Activated CD4-positive, alpha-beta T cell treated with anti-CD3 and anti-CD28 coated beads, Interleukin-2, amount 10 ng/mL, durations not matched to agents 24 days and 14 days (primary cell): Measurements from ENCODE around the gene B3GNT4. TPM values are rescaled to one million over a fixed set of nuclear protein-coding genes. Genes with fewer than 3 reads are reported as not detected.
"Not testable (repeated sequence)": the region's sequence is repeated elsewhere in the genome, so short reads cannot be mapped to it uniquely, and the experiment has no call there.

Source experiments
- DNase-seq: peaks from one replicate; pipeline ENCODE4 v3.0.0; 2022
- H3K27ac Mint-ChIP-seq: one replicate; pipeline ENCODE4 v1.8.0; 2022; ENCODE audit warnings: mild to moderate bottlenecking, mixed read lengths
- H3K27me3 Mint-ChIP-seq: one replicate; pipeline ENCODE4 v1.8.0; 2022; ENCODE audit warnings: mixed read lengths
- H3K36me3 Mint-ChIP-seq: one replicate; pipeline ENCODE4 v1.8.0; 2022; ENCODE audit warnings: low read depth, mild to moderate bottlenecking, mixed read lengths
- H3K4me1 Mint-ChIP-seq: one replicate; pipeline ENCODE4 v1.8.0; 2021; ENCODE audit warnings: mixed read lengths
- H3K4me3 Mint-ChIP-seq: one replicate; pipeline ENCODE4 v1.8.0; 2022; ENCODE audit warnings: mild to moderate bottlenecking, moderate library complexity, mixed read lengths
- H3K9me3 Mint-ChIP-seq: one replicate; pipeline ENCODE4 v1.8.0; 2021; ENCODE audit warnings: mixed read lengths
- intact Hi-C: fragments of 100-400 bp; cut with micrococcal nuclease; formaldehyde crosslinking; loops from one replicate; pipeline ENCODE4 v1.15.1; 2023
- total RNA-seq: library from RNA; stranded (reverse); gene quantifications from 2 replicates; pipeline ENCODE4 v1.2.3, GENCODE V29; 2022

The B3GNT4 gene
- total RNA-seq, 1 donor from 2014 or later = 1.0 TPM

DNA sequence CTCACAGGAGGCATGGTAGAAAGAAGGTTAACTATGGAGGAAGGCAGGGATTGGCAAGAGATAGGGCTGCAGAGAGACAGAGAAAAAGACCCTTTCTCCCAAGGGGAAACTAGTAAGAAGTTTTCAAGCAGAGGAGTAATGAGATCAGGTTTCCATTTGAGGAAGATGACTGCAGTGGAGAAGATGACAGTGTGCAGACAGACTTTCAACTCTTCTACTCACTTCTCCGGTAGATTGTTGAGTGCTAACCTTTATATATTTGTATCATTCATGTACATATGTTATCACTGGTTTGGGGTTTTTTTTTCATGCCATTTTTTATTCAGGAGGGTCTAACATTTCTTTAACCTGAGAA is 5.9 kb upstream of the B3GNT4 start:
- intact Hi-C loops = no loop called here
- Mint-ChIP-seq H3K4me1 (peaks cover 8% of the 10 kb centered on the region), H3K36me3 (no peaks in the 10 kb centered on the region), H3K4me3 (no peak overlapping the region), H3K27me3 (peaks cover 26% of the 10 kb centered on the region), H3K9me3 (no peaks in the 10 kb centered on the region), H3K27ac (peak overlapping the region; percentile 35)
- no peak for DNase-seq

DNA sequence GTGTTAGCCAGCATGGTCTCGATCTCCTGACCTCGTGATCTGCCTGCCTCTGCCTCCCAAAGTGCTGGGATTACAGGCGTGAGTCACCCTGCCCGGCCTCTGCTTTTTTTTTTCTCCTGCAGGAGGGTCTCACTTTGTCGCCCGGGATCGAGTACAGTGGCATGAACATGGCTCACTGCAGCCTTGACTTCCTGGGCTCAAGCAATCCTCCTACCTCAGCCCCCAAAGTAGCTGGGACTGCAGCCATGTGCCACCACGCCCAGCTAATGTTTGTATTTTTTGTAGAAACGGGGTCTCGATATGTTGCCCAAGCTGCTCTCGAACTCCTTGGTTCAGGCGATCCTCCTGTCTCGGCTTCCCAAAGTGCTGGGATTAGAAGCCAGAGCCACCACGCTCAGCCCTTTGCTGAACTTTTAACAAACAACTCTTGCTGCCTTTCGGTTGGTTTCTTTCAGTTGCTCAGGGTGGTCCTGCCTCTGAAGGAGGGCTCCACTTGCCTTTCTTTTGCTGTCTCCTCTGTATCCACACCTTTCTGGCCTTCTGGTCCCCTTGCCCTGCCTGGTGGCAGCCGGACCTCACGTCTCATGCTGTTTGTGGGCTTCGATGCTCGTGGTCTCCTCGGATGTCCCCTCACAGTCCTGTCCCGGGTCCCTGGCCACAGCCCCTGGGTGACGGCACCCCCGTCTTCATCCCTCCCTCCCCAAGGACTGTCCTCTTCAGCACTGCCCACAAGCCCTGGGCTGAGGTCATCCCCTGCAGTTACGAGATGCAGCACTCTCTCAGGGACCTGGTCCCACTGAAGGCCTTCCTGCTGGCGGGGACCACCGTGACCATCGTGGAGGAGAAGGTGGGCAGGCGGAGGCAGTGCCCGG is 3.8 kb upstream of the B3GNT4 start:
- no peak overlapping the region for H3K4me3 Mint-ChIP-seq
- peaks cover 12% of the 10 kb centered on the region for H3K4me1 Mint-ChIP-seq
- intact Hi-C loops = no loop called here
- H3K27ac Mint-ChIP-seq = no peak overlapping the region
- H3K27me3 Mint-ChIP-seq = peaks cover 32% of the 10 kb centered on the region
- DNase-seq = no peak
- H3K36me3 Mint-ChIP-seq = no peaks in the 10 kb centered on the region
- no peaks in the 10 kb centered on the region for H3K9me3 Mint-ChIP-seq

DNA sequence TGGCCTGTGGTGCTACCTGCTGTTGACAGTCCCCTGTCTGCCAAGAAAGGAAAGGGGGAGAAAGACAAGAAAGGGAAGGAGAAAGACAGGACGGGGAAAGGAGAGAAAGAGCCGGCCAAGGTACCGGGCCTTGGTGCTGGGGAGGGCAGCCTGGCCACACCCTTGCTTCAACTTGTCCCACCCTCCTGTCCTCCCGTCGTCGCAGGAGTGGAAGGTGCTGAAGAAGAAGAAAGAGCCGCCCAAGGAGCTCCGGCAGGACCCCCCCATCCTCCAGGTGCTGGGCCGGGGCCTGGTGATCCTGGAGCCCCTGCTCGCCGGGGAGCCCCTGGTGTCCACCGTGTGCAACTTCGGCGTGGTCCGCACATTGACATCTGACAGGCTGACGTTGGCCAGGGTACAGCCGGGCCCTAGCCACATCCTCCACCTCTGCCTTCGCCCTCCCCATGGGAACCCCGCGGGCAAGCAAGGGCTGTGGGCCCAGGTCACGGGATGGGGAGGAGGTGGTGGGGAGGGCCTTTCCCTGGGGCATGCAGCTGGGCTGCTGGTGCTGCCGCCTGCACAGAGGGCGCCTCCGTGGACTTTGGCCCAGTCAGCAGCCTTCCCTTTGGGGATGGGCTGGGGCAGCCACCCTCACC is 2.9 kb upstream of the B3GNT4 start:
- DNase-seq = no peak
- peaks cover 33% of the 10 kb centered on the region for H3K27me3 Mint-ChIP-seq

DNA sequence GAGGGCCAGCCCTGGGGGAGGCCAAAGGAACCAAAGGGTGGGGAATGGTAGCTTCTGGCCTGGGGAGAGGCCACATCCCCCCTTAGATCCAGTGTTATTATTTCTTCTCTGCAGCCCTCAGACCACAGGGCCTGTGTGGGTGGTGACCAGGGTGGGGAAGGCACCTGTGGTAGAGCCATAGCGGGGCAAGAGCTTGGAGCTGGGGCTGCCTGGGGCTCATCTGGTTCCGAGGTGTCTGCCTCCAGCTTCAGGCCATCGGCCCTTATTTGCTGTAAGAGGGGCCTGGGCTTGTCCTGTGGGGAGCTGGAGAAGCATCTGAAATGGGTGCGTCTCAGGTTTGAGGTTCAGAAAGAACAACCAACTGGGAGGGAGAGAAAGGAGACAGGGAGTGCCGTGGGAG is 2.1 kb upstream of the B3GNT4 start:
- DNase-seq = no peak
- peak overlapping the region; percentile 19 for H3K4me3 Mint-ChIP-seq
- peaks cover 17% of the 10 kb centered on the region for H3K4me1 Mint-ChIP-seq
- intact Hi-C loops = no loop called here
- H3K27me3 Mint-ChIP-seq = peaks cover 30% of the 10 kb centered on the region
- peaks cover 2% of the 10 kb centered on the region for H3K36me3 Mint-ChIP-seq
- H3K27ac Mint-ChIP-seq = no peak overlapping the region
- no peaks in the 10 kb centered on the region for H3K9me3 Mint-ChIP-seq

More for the DNA sequence above, 2.9 kb upstream of the B3GNT4 start:
- Mint-ChIP-seq H3K4me1 (peaks cover 17% of the 10 kb centered on the region), H3K36me3 (peaks cover 2% of the 10 kb centered on the region), H3K9me3 (no peaks in the 10 kb centered on the region), H3K27ac (no peak overlapping the region), H3K4me3 (no peak overlapping the region)
- intact Hi-C loops = no loop called here

DNA sequence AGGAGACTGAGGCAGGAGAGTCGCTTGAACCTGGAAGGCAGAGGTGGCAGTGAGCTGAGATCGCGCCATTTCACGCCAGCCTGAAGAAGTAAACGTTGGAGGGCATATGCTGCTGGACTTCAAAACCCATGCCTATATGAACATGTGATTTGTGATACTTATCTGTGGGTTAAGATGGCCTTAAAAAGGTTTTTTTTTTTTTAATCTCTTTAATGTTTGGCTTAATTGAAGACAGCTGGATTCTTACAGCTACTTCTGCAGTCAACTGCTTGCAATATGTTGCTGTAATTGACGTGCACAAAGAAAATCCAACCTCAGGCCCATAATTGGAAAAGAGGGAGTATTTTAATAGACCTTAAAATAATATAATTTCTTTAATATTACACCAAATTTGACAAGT is 1.5 kb upstream of the B3GNT4 start:
- peak overlapping the region; percentile 19 for H3K4me3 Mint-ChIP-seq
- H3K27me3 Mint-ChIP-seq = peaks cover 28% of the 10 kb centered on the region
- H3K9me3 Mint-ChIP-seq = no peaks in the 10 kb centered on the region
- no peak for DNase-seq
- no peak overlapping the region for H3K27ac Mint-ChIP-seq
- peaks cover 2% of the 10 kb centered on the region for H3K36me3 Mint-ChIP-seq
- intact Hi-C loops = no loop called here
- H3K4me1 Mint-ChIP-seq = peaks cover 17% of the 10 kb centered on the region

DNA sequence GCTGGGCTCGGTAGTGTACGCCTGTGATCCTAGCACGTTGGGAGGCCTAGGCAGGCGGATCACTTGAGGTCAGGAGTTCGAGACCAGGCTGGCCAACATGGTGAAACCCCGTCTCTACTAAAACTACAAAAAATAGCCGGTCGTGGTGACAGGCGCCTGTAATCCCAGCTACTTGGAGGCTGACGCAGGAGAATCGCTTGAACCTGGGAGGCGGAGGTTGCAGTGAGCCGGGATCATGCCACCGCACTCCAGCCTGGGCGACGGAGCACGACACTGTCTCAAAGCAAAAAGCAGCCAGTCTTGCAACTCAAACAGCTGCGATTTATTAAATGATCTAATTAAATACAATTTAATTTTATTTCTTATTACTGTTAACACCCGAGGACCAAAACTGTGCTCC is 698 bp upstream of the B3GNT4 start:
- H3K27ac Mint-ChIP-seq, H3K36me3 Mint-ChIP-seq, H3K9me3 Mint-ChIP-seq, intact Hi-C loops, DNase-seq: not testable (repeated sequence)
- Mint-ChIP-seq H3K4me1 (peaks cover 12% of the 10 kb centered on the region), H3K4me3 (peak overlapping the region; percentile 85), H3K27me3 (peaks cover 24% of the 10 kb centered on the region)

DNA sequence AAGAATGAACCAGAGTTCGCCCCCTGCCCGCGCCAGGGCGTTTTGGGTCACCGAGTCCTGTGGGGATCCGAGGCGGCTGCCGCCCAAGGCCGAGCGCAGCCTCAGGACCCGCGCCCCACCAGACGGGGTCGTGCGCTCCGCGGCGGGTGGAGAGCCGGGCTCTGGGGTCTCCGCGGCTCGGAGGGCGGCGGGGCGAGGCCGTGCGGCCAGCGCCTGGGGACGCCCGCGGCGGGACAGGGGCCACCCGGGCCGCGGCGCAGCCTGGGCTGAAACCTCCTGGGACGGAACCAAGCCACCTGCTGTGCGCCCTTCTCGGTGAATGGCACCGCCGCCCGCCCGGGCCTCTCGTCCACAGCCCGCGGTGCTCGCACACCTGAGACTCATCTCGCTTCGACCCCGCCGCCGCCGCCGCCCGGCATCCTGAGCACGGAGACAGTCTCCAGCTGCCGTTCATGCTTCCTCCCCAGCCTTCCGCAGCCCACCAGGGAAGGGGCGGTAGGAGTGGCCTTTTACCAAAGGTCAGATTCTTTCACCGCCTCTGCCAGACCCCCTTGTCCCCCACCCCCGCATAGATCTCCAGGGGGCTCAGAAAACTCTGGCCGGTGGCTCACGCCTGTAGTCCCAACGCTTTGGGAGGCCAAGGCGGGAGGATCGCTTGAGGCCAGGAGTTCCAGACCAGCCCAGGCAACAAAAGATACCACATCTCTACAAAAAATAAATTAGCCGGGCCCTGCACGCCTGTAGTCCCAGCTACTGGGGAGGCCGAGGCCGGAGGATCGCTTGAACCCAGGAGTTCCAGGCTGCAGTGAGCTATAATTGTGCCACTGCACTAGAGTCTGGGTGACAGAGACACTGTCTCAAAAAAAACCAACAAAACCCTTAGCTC is 901 bp downstream of the B3GNT4 start:
- Mint-ChIP-seq H3K4me3 (peak overlapping the region; percentile 75), H3K9me3 (no peaks in the 10 kb centered on the region), H3K27me3 (peaks cover 23% of the 10 kb centered on the region), H3K36me3 (peaks cover 17% of the 10 kb centered on the region), H3K27ac (peak overlapping the region; percentile 17), H3K4me1 (peaks cover 12% of the 10 kb centered on the region)
- intact Hi-C loops = no loop called here
- no peak for DNase-seq

DNA sequence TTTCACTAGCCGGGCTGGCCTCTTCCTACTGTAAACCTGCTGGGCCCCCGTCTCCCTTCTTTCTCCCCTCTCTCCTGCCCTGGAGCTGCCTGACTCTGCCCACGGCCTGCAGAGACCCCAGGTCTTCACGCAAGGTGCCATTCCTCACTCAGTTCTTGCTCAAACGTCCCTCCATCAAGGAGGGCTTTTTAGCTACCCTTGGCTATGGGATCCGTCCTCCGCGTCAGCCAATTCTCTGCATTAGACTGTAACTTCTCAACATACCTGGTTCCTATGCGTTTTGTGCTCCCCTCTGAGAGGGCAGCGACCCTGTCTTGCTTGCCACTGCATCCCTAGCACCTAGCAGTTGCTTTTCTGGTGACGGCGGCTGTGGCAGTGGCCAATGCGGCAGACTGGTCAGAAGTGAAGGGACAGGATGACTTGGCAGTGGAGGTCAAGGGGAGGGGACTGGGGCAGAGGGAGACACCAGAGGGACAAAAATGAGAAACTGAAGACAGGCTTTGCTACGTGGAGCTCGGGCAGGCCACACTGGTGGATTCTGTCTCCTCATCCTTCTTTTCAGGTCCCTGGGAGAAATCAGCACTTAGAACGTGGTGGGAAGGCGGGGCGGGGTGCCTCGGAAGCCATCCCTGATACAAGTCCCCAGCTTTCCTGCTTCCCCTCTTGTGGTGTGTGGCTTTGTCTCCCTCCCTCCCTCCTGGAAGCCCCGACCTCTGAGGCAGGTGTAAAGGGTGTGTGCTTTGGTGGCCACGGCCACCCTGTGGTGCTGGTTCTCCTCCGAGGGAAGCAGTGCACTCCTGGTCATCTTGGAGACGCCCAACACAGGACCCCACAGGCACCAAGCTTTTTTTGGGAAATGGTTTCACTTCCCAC is 1.8 kb downstream of the B3GNT4 start:
- Mint-ChIP-seq H3K36me3 (peaks cover 24% of the 10 kb centered on the region), H3K4me3 (peak overlapping the region; percentile 75), H3K27me3 (peaks cover 23% of the 10 kb centered on the region), H3K27ac (peak overlapping the region; percentile 59), H3K4me1 (peaks cover 9% of the 10 kb centered on the region), H3K9me3 (no peaks in the 10 kb centered on the region)
- DNase-seq = no peak
- intact Hi-C loops = no loop called here

DNA sequence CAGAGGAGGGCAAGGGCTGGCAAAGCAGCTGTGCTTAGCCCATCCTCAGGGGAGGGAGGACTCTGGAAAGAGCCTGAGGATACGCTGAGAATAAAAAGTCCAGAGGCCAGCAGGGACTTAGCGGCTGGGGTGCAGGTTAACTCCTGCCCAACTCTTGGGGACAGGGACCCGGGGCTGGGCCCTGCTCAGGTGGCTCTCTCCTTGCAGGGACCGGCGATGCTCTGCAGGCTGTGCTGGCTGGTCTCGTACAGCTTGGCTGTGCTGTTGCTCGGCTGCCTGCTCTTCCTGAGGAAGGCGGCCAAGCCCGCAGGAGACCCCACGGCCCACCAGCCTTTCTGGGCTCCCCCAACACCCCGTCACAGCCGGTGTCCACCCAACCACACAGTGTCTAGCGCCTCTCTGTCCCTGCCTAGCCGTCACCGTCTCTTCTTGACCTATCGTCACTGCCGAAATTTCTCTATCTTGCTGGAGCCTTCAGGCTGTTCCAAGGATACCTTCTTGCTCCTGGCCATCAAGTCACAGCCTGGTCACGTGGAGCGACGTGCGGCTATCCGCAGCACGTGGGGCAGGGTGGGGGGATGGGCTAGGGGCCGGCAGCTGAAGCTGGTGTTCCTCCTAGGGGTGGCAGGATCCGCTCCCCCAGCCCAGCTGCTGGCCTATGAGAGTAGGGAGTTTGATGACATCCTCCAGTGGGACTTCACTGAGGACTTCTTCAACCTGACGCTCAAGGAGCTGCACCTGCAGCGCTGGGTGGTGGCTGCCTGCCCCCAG is 2.8 kb downstream of the B3GNT4 start:
- Mint-ChIP-seq H3K9me3 (no peaks in the 10 kb centered on the region), H3K27me3 (peaks cover 23% of the 10 kb centered on the region), H3K36me3 (peaks cover 28% of the 10 kb centered on the region), H3K4me3 (no peak overlapping the region), H3K27ac (no peak overlapping the region), H3K4me1 (peaks cover 9% of the 10 kb centered on the region)
- no peak for DNase-seq
- intact Hi-C loops = no loop called here

DNA sequence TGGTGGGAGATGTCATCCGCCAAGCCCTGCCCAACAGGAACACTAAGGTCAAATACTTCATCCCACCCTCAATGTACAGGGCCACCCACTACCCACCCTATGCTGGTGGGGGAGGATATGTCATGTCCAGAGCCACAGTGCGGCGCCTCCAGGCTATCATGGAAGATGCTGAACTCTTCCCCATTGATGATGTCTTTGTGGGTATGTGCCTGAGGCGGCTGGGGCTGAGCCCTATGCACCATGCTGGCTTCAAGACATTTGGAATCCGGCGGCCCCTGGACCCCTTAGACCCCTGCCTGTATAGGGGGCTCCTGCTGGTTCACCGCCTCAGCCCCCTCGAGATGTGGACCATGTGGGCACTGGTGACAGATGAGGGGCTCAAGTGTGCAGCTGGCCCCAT is 3.5 kb downstream of the B3GNT4 start:
- H3K27me3 Mint-ChIP-seq = peaks cover 18% of the 10 kb centered on the region
- H3K27ac Mint-ChIP-seq = no peak overlapping the region
- H3K9me3 Mint-ChIP-seq = no peaks in the 10 kb centered on the region
- peaks cover 32% of the 10 kb centered on the region for H3K36me3 Mint-ChIP-seq
- peaks cover 9% of the 10 kb centered on the region for H3K4me1 Mint-ChIP-seq
- no peak for DNase-seq
- no peak overlapping the region for H3K4me3 Mint-ChIP-seq
- intact Hi-C loops = no loop called here

DNA sequence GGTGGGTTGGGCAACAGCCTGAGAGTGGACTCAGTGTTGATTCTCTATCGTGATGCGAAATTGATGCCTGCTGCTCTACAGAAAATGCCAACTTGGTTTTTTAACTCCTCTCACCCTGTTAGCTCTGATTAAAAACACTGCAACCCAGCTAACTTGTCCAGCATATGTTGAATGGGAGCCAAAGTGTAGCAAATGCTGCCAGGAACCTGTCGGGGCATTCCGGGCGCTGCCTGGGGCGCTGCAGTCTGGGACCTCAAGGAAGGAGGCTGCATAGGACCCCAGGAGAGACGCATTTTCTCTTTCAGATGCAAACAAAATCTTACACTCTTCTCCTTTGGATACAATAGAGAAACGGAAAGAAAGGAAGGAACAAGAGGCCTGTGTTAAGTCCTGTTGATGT is 3.9 kb downstream of the B3GNT4 start:
- no peak for DNase-seq
- no peak overlapping the region for H3K4me3 Mint-ChIP-seq
- intact Hi-C loops = no loop called here
- peaks cover 36% of the 10 kb centered on the region for H3K36me3 Mint-ChIP-seq
- H3K9me3 Mint-ChIP-seq = no peaks in the 10 kb centered on the region
- H3K27me3 Mint-ChIP-seq = peaks cover 17% of the 10 kb centered on the region
- no peak overlapping the region for H3K27ac Mint-ChIP-seq
- H3K4me1 Mint-ChIP-seq = peaks cover 9% of the 10 kb centered on the region

DNA sequence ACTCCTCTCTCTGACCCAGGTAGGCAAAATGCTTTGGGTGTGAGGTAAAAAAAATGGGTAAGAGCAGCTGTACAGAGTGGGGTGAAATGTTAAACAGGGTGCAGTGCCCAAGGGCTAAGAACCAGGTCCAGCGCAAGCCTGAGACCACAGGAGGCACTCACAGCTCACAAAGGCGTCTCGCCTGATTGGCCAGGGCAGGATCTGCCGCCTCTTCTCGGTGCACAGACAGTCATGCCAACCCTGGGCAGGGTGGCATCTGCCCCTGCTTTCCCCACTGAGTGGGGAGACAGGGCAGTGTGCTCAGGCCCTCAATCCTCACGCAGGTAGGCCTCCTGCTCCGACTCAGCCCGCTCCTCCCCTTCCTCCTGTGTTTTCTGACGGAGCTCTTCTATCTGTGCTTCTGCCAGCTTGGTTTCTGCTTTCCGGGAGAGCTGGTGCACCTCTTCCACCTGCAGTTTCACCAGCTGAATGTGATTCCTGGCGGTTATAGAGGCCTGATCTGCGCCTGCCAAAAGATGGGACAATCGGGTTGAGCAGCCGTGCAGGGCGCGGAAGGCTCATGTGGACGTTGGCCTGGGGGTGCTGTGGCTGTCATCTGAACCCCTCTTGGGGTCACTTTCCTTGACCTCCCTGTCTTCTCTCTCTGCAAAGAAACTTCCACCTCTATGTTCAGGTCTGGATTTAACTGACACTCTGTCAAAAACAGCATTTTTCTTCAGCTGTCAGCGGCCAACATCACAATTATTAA is 4.7 kb downstream of the B3GNT4 start:
- H3K27me3 Mint-ChIP-seq = peaks cover 11% of the 10 kb centered on the region
- peaks cover 7% of the 10 kb centered on the region for H3K4me1 Mint-ChIP-seq
- no peak for DNase-seq
- no peak overlapping the region for H3K4me3 Mint-ChIP-seq
- peaks cover 40% of the 10 kb centered on the region for H3K36me3 Mint-ChIP-seq
- H3K9me3 Mint-ChIP-seq = no peaks in the 10 kb centered on the region
- no peak overlapping the region for H3K27ac Mint-ChIP-seq
- intact Hi-C loops = no loop called here
